HCT116 (cell line): ENCODE data around the gene TAAR6. TPM values are rescaled to one million over a fixed set of nuclear protein-coding genes. Genes with fewer than 3 reads are reported as not detected.

ENCODE experiments used
- ATAC-seq: fragments of 200-7000 bp; cut with Tn5 transposase; 2 replicates; pipeline ENCODE4 v1.9.1; 2020; ENCODE audit warnings: mild to moderate bottlenecking, moderate library complexity
- BruUV-seq: library from RNA; stranded (reverse); fragments of 400-500 nt; replicated peaks from 2 replicates; lab custom pipeline; 2021; lab: Mats Ljungman, UMichigan
- CTCF ChIA-PET: fragments of 300-600 bp; sonication (Branson Sonifier 250); formaldehyde crosslinking; loops from one replicate; lab custom pipeline; 2021; ENCODE audit warnings: antibody characterized with exemption; lab: Charles Lee
- POLR2A ChIA-PET: fragments of 300-600, 350-600 bp; sonication (Branson Sonifier 250); formaldehyde crosslinking; loops from one replicate; lab custom pipeline; 2021; ENCODE audit warnings: antibody characterized with exemption; lab: Charles Lee
- RAD21 ChIA-PET, 2 experiments: fragments of 300-600 bp; sonication (Branson Sonifier 250); formaldehyde crosslinking; loops; one replicate each; lab custom pipeline; 2023; ENCODE audit warnings: low total read pairs in 2 of 2; ENCODE audit not compliant: uncharacterized antibody in 2 of 2, unreplicated experiment in 2 of 2, low non-redundant PET in 1 of 2; lab: Charles Lee
- DNase-seq: peaks from one replicate; pipeline ENCODE4 v3.0.0-alpha.2; 2010; ENCODE audit warnings: low read depth, low spot score
- H2AFZ ChIP-seq: fragments of 200-600 bp; shearing (Covaris generic), sonication (generic); 2 replicates; pipeline ENCODE4 v1.6.1; 2017; ENCODE audit warnings: low read depth, mixed run types, mixed read lengths, antibody characterized with exemption, low read length; ENCODE audit not compliant: poor library complexity, severe bottlenecking
- H3K27ac ChIP-seq: 2 replicates; pipeline ENCODE4 v1.5.1; 2012; ENCODE audit warnings: low read depth, low read length
- H3K27me3 ChIP-seq: fragments of 200-600 bp; sonication (generic); 2 replicates; pipeline ENCODE4 v1.6.1; 2016; ENCODE audit warnings: mixed run types, low read length, mixed read lengths; ENCODE audit not compliant: insufficient read depth
- H3K36me3 ChIP-seq, 2 experiments: fragments of 200-500 bp in 1 of 2; fragments of 200-600 bp in 1 of 2; sonication (Bioruptor generic) in 1 of 2; sonication (generic) in 1 of 2; 2 replicates each; pipeline versions ENCODE4 v1.5.1 to v1.6.1; 2014 to 2016; ENCODE audit warnings: low read length in 2 of 2, inconsistent platforms in 1 of 2, mixed read lengths in 1 of 2, mixed run types in 1 of 2; ENCODE audit not compliant: insufficient read depth in 2 of 2, control insufficient read depth in 1 of 2
- H3K4me1 ChIP-seq, 2 experiments: fragments of 200-600 bp in 1 of 2; sonication (generic) in 1 of 2; 2 replicates each; pipeline versions ENCODE4 v1.5.1 to v1.6.1; 2012 to 2017; ENCODE audit warnings: low read length in 2 of 2, inconsistent platforms in 1 of 2, mild to moderate bottlenecking in 1 of 2, mixed read lengths in 1 of 2, mixed run types in 1 of 2, moderate library complexity in 1 of 2; ENCODE audit not compliant: insufficient read depth in 2 of 2, control insufficient read depth in 1 of 2
- H3K4me2 ChIP-seq: fragments of 200-600 bp; sonication (generic); 2 replicates; pipeline ENCODE4 v1.6.1; 2017; ENCODE audit warnings: mixed run types, low read length, mixed read lengths
- H3K4me3 ChIP-seq, 2 experiments: fragments of 200-600 bp in 1 of 2; sonication (generic) in 1 of 2; replicated peaks in 1 of 2; 2 replicates each; pipeline ENCODE4 v1.5.1; 2011 to 2016; ENCODE audit warnings: low read length in 2 of 2, control low read depth in 1 of 2, low read depth in 1 of 2, mild to moderate bottlenecking in 1 of 2, mixed read lengths in 1 of 2, mixed run types in 1 of 2
- H3K79me2 ChIP-seq: fragments of 200-600 bp; sonication (generic); 2 replicates; pipeline ENCODE4 v1.6.1; 2017; ENCODE audit warnings: mild to moderate bottlenecking, mixed run types, low read length, moderate library complexity, mixed read lengths; ENCODE audit not compliant: insufficient read depth
- H3K9ac ChIP-seq: fragments of 200-600 bp; sonication (generic); 2 replicates; pipeline ENCODE4 v1.6.1; 2016; ENCODE audit warnings: low read length, mixed read lengths
- H3K9me2 ChIP-seq: fragments of 200-600 bp; sonication (generic), shearing (Covaris generic); 2 replicates; pipeline ENCODE4 v1.6.1; 2017; ENCODE audit warnings: mixed run types, mild to moderate bottlenecking, moderate library complexity; ENCODE audit not compliant: insufficient read depth
- H3K9me3 ChIP-seq, 2 experiments: fragments of 200-500 bp in 1 of 2; fragments of 200-600 bp in 1 of 2; sonication (Bioruptor generic) in 1 of 2; sonication (generic) in 1 of 2; 2 replicates each; pipeline ENCODE4 v1.6.1; 2014 to 2017; ENCODE audit warnings: low read length in 2 of 2, mixed read lengths in 2 of 2, inconsistent platforms in 1 of 2, low read depth in 1 of 2, mild to moderate bottlenecking in 1 of 2, mixed run types in 1 of 2, moderate library complexity in 1 of 2; ENCODE audit not compliant: control insufficient read depth in 1 of 2, insufficient read depth in 1 of 2
- H4K20me1 ChIP-seq: fragments of 200-600 bp; sonication (generic), shearing (Covaris generic); 2 replicates; pipeline ENCODE4 v1.6.1; 2017; ENCODE audit warnings: mixed run types, mild to moderate bottlenecking, moderate library complexity; ENCODE audit not compliant: insufficient read depth
- ATF3 ChIP-seq: IDR thresholded peaks from 2 replicates; pipeline ENCODE4 v1.6.1; 2012
- ELF1 ChIP-seq: IDR thresholded peaks from 2 replicates; pipeline ENCODE4 v1.6.1; 2012; ENCODE audit warnings: low read depth, borderline replicate concordance
- FOSL1 ChIP-seq: IDR thresholded peaks from 2 replicates; pipeline ENCODE4 v1.6.1; 2012; ENCODE audit warnings: low read depth
- MAX ChIP-seq: IDR thresholded peaks from 2 replicates; pipeline ENCODE4 v1.6.1; 2012
- POLR2A ChIP-seq: IDR thresholded peaks from 2 replicates; pipeline ENCODE4 v1.7.0; 2011; ENCODE audit warnings: borderline replicate concordance; ENCODE audit not compliant: insufficient read depth, insufficient read length; ENCODE audit errors: extremely low read depth
- SP1 ChIP-seq: IDR thresholded peaks from 2 replicates; pipeline ENCODE4 v1.6.1; 2012; ENCODE audit warnings: low read depth
- TCF7L2 ChIP-seq: IDR thresholded peaks from 2 replicates; pipeline ENCODE4 v1.7.0; 2011; ENCODE audit warnings: borderline replicate concordance, inconsistent platforms; ENCODE audit not compliant: insufficient read depth, insufficient read length; ENCODE audit errors: extremely low read depth
- ZBTB33 ChIP-seq: IDR thresholded peaks from 2 replicates; pipeline ENCODE4 v1.6.1; 2011; ENCODE audit warnings: mild to moderate bottlenecking, low read length, moderate library complexity; ENCODE audit not compliant: insufficient replicate concordance; ENCODE audit errors: extremely low read depth
- ZFX ChIP-seq: fragments of 450-650 bp; IDR thresholded peaks from 2 replicates; pipeline ENCODE4 v1.6.1; 2017
- ZNF274 ChIP-seq: fragments of 200-500 bp; sonication (Bioruptor generic); IDR thresholded peaks from 2 replicates; pipeline ENCODE4 v1.6.1; 2014; ENCODE audit warnings: mild to moderate bottlenecking, low read depth, low read length, inconsistent platforms
- intact Hi-C: fragments of 100-400 bp; cut with micrococcal nuclease; formaldehyde crosslinking; loops from 2 replicates; pipeline ENCODE4 v1.10.0; 2022
- total RNA-seq: library from RNA; stranded (reverse); gene quantifications from one replicate; pipeline ENCODE4 v1.2.1, GENCODE V29; 2021; ENCODE audit not compliant: unreplicated experiment

The TAAR6 gene
- total RNA-seq, 1 experiment from 2014 or later, result not detected

GRCh38 chr6:132612449-132613108 lies 42.5 kb downstream of the TAAR6 start:
- Histone ChIP-seq H3K9me2 (no peaks in the 10 kb centered on the region), H3K27me3 (no peaks in the 10 kb centered on the region), H4K20me1 (no peaks in the 10 kb centered on the region), H3K4me3 (no peak overlapping the region), H3K9me3 (no peaks in the 10 kb centered on the region), H3K36me3 (no peaks in the 10 kb centered on the region), H3K79me2 (no peaks in the 10 kb centered on the region), H2AFZ (no peak overlapping the region), H3K4me2 (no peak overlapping the region), H3K9ac (no peak overlapping the region), H3K4me1 (peaks cover 0 to 6% of the 10 kb centered on the region in 2 experiments; a peak in 1 of 4 replicates), H3K27ac (no peak overlapping the region)
- no TSS peak for BruUV-seq
- ChIA-PET CTCF (no interaction called here), RAD21 (no interaction called here), POLR2A (no interaction called here)
- DNase-seq (no peak), ATAC-seq (no peak)
- no peak for TF ChIP-seq POLR2A
- no peak for TF ChIP-seq ZBTB33
- TF ChIP-seq ZFX, result no peak
- TF ChIP-seq SP1, result no peak
- intact Hi-C loops, result no loop called here

- peak; percentile 7 for DNase-seq
- RAD21 ChIA-PET, result no interaction called here
- peak overlapping the region; percentile 46 for H3K4me2 ChIP-seq
- no peak overlapping the region for H2AFZ ChIP-seq
- no peak overlapping the region for H3K9ac ChIP-seq
- H3K9me3 ChIP-seq, result no peaks in the 10 kb centered on the region
- H3K9me2 ChIP-seq, result no peaks in the 10 kb centered on the region
- POLR2A ChIA-PET, result no interaction called here
- CTCF ChIA-PET, result no interaction called here
- H3K4me3 ChIP-seq, result no peak overlapping the region
- no peak for ATAC-seq
- H4K20me1 ChIP-seq, result no peaks in the 10 kb centered on the region
- H3K27ac ChIP-seq, result no peak overlapping the region
- TF ChIP-seq ZNF274, result no peak
- no peak for TF ChIP-seq TCF7L2
- TF ChIP-seq SP1, result no peak
- TF ChIP-seq POLR2A, result no peak
- no peak for TF ChIP-seq ELF1
- no peak for TF ChIP-seq ZBTB33
- TF ChIP-seq FOSL1, result 0 out of 2 replicates have a peak, but pooled peaks have one; percentile 21
- no peak for TF ChIP-seq MAX
- no peak for TF ChIP-seq ATF3
- TF ChIP-seq, all 23 proteins: peak for 1
- no peaks in the 10 kb centered on the region for H3K79me2 ChIP-seq
- no peaks in the 10 kb centered on the region for H3K36me3 ChIP-seq
- intact Hi-C loops, result no loop called here
- peaks cover 0 to 6% of the 10 kb centered on the region in 2 experiments; a peak in 1 of 4 replicates for H3K4me1 ChIP-seq
- H3K27me3 ChIP-seq, result no peaks in the 10 kb centered on the region
- no TSS peak for BruUV-seq
Measured at GRCh38 chr6:132614554-132614953, 44.4 kb downstream of the TAAR6 start.
